ENCODE results near the gene ANKRD11. TPM values are rescaled to one million over a fixed set of nuclear protein-coding genes. Genes with fewer than 3 reads are reported as not detected.

The ANKRD11 gene
- total RNA-seq, 1 experiment from 2014 or later = 28.5 TPM

- H3K9me2 ChIP-seq (replicated peaks; ENCODE audit: insufficient read depth, low read length) = no peaks in the 10 kb centered on the region
- H3K4me1 ChIP-seq (ENCODE audit: low read length) = no peaks in the 10 kb centered on the region
- peaks cover 21% of the 10 kb centered on the region; the same call in 1 of the 2 replicates for H3K36me3 ChIP-seq (ENCODE audit: insufficient read depth, low read length)
- H3K4me2 ChIP-seq (ENCODE audit: low read depth, low read length, poor library complexity, severe bottlenecking) = no peak overlapping the region
- H3K27me3 ChIP-seq (ENCODE audit: low read length) = no peaks in the 10 kb centered on the region
- H3K4me3 ChIP-seq (ENCODE audit: low read length) = no peak overlapping the region
- no peaks in the 10 kb centered on the region; the same call in 1 of the 2 replicates for H4K20me1 ChIP-seq (ENCODE audit: insufficient read depth, low read depth, low read length)
- H3K9ac ChIP-seq (ENCODE audit: low read length) = no peak overlapping the region
- no peaks in the 10 kb centered on the region for H3K9me3 ChIP-seq (ENCODE audit: low read length)
- H2AFZ ChIP-seq (ENCODE audit: low read length) = no peak overlapping the region
- H3K79me2 ChIP-seq (ENCODE audit: low read length) = no peaks in the 10 kb centered on the region
- no peak for DNase-seq
- H3K27ac ChIP-seq (ENCODE audit: low read length) = no peak overlapping the region
Observed at GRCh38 chr16:89530401-89531381, 40.3 kb upstream of the ANKRD11 start.

DNA sequence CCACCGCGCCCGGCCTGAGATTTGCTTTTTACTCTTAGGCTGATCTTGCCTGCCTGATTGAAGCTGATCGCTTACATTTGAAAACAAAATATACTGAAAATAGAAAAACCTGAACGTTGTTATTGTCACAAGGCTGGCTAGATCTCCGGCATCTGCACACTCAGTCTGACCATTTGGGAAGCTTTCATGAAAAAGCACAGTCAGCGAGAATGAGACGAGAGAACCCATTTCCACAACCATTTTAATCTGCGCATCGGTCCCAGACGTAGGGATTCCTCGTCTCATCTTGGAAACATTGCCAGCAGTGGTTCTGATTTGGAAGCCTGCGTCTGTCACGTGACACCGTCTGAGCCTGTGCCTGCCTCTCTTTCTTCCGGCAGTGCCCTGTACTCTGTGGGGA is 38.7 kb upstream of the ANKRD11 start:
- Histone ChIP-seq H3K9me2 (replicated peaks; ENCODE audit: insufficient read depth, low read length) (no peaks in the 10 kb centered on the region), H4K20me1 (ENCODE audit: insufficient read depth, low read depth, low read length) (no peaks in the 10 kb centered on the region; the same call in 1 of the 2 replicates), H3K4me3 (ENCODE audit: low read length) (no peak overlapping the region), H3K9me3 (ENCODE audit: low read length) (no peaks in the 10 kb centered on the region), H3K9ac (ENCODE audit: low read length) (no peak overlapping the region), H3K79me2 (ENCODE audit: low read length) (no peaks in the 10 kb centered on the region), H2AFZ (ENCODE audit: low read length) (no peak overlapping the region), H3K27ac (ENCODE audit: low read length) (no peak overlapping the region), H3K27me3 (ENCODE audit: low read length) (no peaks in the 10 kb centered on the region), H3K4me1 (ENCODE audit: low read length) (no peaks in the 10 kb centered on the region), H3K36me3 (ENCODE audit: insufficient read depth, low read length) (peaks cover 18% of the 10 kb centered on the region), H3K4me2 (ENCODE audit: low read depth, low read length, poor library complexity, severe bottlenecking) (no peak overlapping the region)
- no peak for DNase-seq

DNA sequence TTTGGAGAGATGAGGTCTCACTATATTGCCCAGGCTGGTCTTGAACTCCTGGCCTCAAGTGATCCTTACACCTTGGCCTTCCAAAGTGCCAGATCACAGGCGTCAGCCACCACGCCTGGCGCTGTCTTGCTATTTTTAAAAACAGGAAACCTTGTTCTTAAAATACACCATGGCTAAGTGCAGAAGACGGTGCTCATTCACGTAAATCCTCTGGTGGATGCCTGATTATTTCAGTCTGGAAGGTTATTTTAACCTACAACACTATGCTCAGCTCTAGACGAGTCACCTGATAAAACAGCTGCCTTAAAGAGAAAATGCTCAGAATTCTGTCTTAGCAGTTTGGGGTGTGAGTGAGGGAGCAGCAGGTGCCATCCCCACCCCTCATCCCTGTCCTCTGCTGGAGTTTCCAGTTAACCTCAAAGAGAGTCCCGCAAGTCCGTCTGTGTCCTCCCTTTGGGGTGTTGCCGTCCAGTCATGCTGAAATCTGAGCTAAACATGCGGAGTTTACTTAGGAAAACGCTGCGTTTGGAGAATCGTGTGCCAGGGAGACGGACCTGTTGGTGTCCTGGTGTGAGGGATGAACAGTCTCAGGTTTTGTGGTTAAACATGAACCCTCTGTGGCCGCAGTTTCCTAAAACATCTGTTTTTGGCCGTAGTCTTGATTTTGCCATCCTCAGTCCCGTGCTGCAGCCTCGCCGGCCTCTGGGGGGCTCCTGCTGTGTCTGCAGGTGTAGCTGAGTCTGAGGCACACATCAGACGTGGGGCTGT is 35.0 kb upstream of the ANKRD11 start:
- H3K4me3 ChIP-seq (ENCODE audit: low read length) = no peak overlapping the region
- H3K36me3 ChIP-seq (ENCODE audit: insufficient read depth, low read length) = peaks cover 17% of the 10 kb centered on the region
- DNase-seq = no peak
- H3K9ac ChIP-seq (ENCODE audit: low read length) = no peak overlapping the region
- H4K20me1 ChIP-seq (ENCODE audit: insufficient read depth, low read depth, low read length) = no peaks in the 10 kb centered on the region; the same call in 1 of the 2 replicates
- H3K27me3 ChIP-seq (ENCODE audit: low read length) = no peaks in the 10 kb centered on the region
- no peaks in the 10 kb centered on the region for H3K79me2 ChIP-seq (ENCODE audit: low read length)
- no peaks in the 10 kb centered on the region for H3K9me2 ChIP-seq (replicated peaks; ENCODE audit: insufficient read depth, low read length)
- no peak overlapping the region for H2AFZ ChIP-seq (ENCODE audit: low read length)
- no peak overlapping the region for H3K27ac ChIP-seq (ENCODE audit: low read length)
- H3K4me1 ChIP-seq (ENCODE audit: low read length) = no peaks in the 10 kb centered on the region
- H3K4me2 ChIP-seq (ENCODE audit: low read depth, low read length, poor library complexity, severe bottlenecking) = no peak overlapping the region
- no peaks in the 10 kb centered on the region for H3K9me3 ChIP-seq (ENCODE audit: low read length)

DNA sequence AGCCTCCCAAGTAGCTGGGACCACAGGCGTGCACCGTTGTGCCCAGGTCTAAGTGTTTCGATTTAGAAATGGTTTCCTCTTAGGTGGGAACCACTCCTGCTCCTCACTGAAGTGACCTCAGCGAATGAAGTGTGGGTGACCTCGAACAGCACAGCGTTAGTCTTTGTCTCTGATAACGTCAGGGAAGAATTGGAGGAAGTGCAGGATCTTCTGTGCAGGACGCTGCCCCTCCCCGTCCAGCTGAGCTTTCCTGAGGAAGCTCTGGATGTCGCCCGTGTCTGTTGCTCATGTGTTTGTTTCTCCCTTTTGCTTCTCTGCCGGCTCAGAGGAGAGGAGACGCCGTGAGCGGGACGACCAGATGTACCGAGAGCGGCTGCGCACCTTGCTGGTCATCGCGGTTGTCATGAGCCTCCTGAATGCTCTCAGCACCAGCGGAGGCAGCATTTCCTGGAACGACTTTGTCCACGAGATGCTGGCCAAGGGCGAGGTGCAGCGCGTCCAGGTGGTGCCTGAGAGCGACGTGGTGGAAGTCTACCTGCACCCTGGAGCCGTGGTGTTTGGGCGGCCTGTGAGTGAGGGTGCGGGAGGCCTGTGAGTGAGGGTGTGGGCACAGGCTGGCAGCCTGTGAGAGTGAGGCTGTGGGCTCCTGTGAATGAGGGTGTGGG is 33.5 kb upstream of the ANKRD11 start:
- Histone ChIP-seq H3K9me3 (ENCODE audit: low read length) (no peaks in the 10 kb centered on the region), H3K27ac (ENCODE audit: low read length) (no peak overlapping the region), H3K9me2 (replicated peaks; ENCODE audit: insufficient read depth, low read length) (no peaks in the 10 kb centered on the region), H3K4me1 (ENCODE audit: low read length) (no peaks in the 10 kb centered on the region), H2AFZ (ENCODE audit: low read length) (no peak overlapping the region), H3K9ac (ENCODE audit: low read length) (no peak overlapping the region), H3K36me3 (ENCODE audit: insufficient read depth, low read length) (peaks cover 13% of the 10 kb centered on the region), H3K27me3 (ENCODE audit: low read length) (no peaks in the 10 kb centered on the region), H3K4me2 (ENCODE audit: low read depth, low read length, poor library complexity, severe bottlenecking) (no peak overlapping the region), H3K79me2 (ENCODE audit: low read length) (0 out of 2 replicates have a peak, but pooled peaks cover 4% of the 10 kb centered on the region), H4K20me1 (ENCODE audit: insufficient read depth, low read depth, low read length) (no peaks in the 10 kb centered on the region; the same call in none of the 2 replicates), H3K4me3 (ENCODE audit: low read length) (no peak overlapping the region)
- no peak for DNase-seq

DNA sequence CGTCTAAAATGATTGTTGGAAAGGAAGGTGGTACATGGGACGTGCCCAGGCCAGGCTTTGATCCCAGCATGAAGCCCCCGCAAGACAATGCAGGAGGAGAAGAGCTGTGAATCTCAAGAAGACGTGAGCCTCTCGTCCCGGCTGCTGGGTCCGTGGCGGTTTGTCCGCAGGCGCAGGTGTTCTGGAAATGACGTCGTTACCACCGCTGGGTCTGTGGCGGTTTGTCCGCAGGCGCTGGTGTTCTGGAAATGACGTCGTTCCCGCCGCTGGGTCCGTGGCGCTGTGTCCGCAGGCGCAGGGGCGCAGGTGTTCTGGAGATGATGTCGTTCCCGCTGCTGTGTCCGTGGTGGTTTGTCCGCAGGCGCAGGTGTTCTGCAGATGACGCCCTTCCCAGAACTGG is 31.9 kb upstream of the ANKRD11 start:
- Histone ChIP-seq H3K4me2 (ENCODE audit: low read depth, low read length, poor library complexity, severe bottlenecking) (no peak overlapping the region), H2AFZ (ENCODE audit: low read length) (no peak overlapping the region), H3K4me3 (ENCODE audit: low read length) (no peak overlapping the region), H3K9me3 (ENCODE audit: low read length) (no peaks in the 10 kb centered on the region), H3K9ac (ENCODE audit: low read length) (no peak overlapping the region), H3K4me1 (ENCODE audit: low read length) (no peaks in the 10 kb centered on the region), H3K9me2 (replicated peaks; ENCODE audit: insufficient read depth, low read length) (no peaks in the 10 kb centered on the region), H3K27me3 (ENCODE audit: low read length) (no peaks in the 10 kb centered on the region), H3K79me2 (ENCODE audit: low read length) (0 out of 2 replicates have a peak, but pooled peaks cover 4% of the 10 kb centered on the region), H3K27ac (ENCODE audit: low read length) (no peak overlapping the region), H3K36me3 (ENCODE audit: insufficient read depth, low read length) (peaks cover 17% of the 10 kb centered on the region), H4K20me1 (ENCODE audit: insufficient read depth, low read depth, low read length) (no peaks in the 10 kb centered on the region; the same call in none of the 2 replicates)
- DNase-seq = no peak

- H3K4me2 ChIP-seq (ENCODE audit: low read depth, low read length, poor library complexity, severe bottlenecking) = no peak overlapping the region
- H4K20me1 ChIP-seq (ENCODE audit: insufficient read depth, low read depth, low read length) = no peaks in the 10 kb centered on the region; the same call in none of the 2 replicates
- no peak overlapping the region for H3K9ac ChIP-seq (ENCODE audit: low read length)
- H3K4me1 ChIP-seq (ENCODE audit: low read length) = no peaks in the 10 kb centered on the region
- no peaks in the 10 kb centered on the region for H3K9me2 ChIP-seq (replicated peaks; ENCODE audit: insufficient read depth, low read length)
- H3K27ac ChIP-seq (ENCODE audit: low read length) = no peak overlapping the region
- no peak overlapping the region for H3K4me3 ChIP-seq (ENCODE audit: low read length)
- H3K79me2 ChIP-seq (ENCODE audit: low read length) = 0 out of 2 replicates have a peak, but pooled peaks cover 4% of the 10 kb centered on the region
- no peaks in the 10 kb centered on the region for H3K9me3 ChIP-seq (ENCODE audit: low read length)
- H2AFZ ChIP-seq (ENCODE audit: low read length) = no peak overlapping the region
- no peaks in the 10 kb centered on the region for H3K27me3 ChIP-seq (ENCODE audit: low read length)
- no peak for DNase-seq
- H3K36me3 ChIP-seq (ENCODE audit: insufficient read depth, low read length) = peaks cover 9% of the 10 kb centered on the region
Observed at GRCh38 chr16:89519881-89520280, 29.5 kb upstream of the ANKRD11 start.

- Histone ChIP-seq H3K79me2 (ENCODE audit: low read length) (0 out of 2 replicates have a peak, but pooled peaks cover 6% of the 10 kb centered on the region), H3K27me3 (ENCODE audit: low read length) (no peaks in the 10 kb centered on the region), H4K20me1 (ENCODE audit: insufficient read depth, low read depth, low read length) (no peaks in the 10 kb centered on the region; the same call in none of the 2 replicates), H3K27ac (ENCODE audit: low read length) (no peak overlapping the region), H3K9ac (ENCODE audit: low read length) (no peak overlapping the region), H3K4me2 (ENCODE audit: low read depth, low read length, poor library complexity, severe bottlenecking) (no peak overlapping the region), H2AFZ (ENCODE audit: low read length) (no peak overlapping the region), H3K9me2 (replicated peaks; ENCODE audit: insufficient read depth, low read length) (no peaks in the 10 kb centered on the region), H3K4me3 (ENCODE audit: low read length) (no peak overlapping the region), H3K36me3 (ENCODE audit: insufficient read depth, low read length) (peaks cover 19% of the 10 kb centered on the region), H3K9me3 (ENCODE audit: low read length) (no peaks in the 10 kb centered on the region), H3K4me1 (ENCODE audit: low read length) (no peaks in the 10 kb centered on the region)
- DNase-seq = no peak
Observed at GRCh38 chr16:89517128-89517527, 26.8 kb upstream of the ANKRD11 start.
